Fibroblast of lung (primary cell): Measurements from ENCODE around the gene YPEL3.

Experiments
- EZH2 ChIP-seq: IDR thresholded peaks from 2 replicates; pipeline ENCODE4 v1.5.1; 2012; ENCODE audit warnings: low read length, control low read depth, mild to moderate bottlenecking; ENCODE audit errors: missing control alignments
- TF ChIP-seq, protein P1 (sequence below), 2 donors: IDR thresholded peaks in 1 of 2; conservative IDR thresholded peaks in 1 of 2; 1 replicate in 1 of 2; 2 replicates in 1 of 2; pipeline ENCODE4 v1.5.1; 2011 to 2012; ENCODE audit warnings: low read length in 2 of 2, control low read depth in 1 of 2, inconsistent platforms in 1 of 2, low read depth in 1 of 2, mild to moderate bottlenecking in 1 of 2

DNA sequence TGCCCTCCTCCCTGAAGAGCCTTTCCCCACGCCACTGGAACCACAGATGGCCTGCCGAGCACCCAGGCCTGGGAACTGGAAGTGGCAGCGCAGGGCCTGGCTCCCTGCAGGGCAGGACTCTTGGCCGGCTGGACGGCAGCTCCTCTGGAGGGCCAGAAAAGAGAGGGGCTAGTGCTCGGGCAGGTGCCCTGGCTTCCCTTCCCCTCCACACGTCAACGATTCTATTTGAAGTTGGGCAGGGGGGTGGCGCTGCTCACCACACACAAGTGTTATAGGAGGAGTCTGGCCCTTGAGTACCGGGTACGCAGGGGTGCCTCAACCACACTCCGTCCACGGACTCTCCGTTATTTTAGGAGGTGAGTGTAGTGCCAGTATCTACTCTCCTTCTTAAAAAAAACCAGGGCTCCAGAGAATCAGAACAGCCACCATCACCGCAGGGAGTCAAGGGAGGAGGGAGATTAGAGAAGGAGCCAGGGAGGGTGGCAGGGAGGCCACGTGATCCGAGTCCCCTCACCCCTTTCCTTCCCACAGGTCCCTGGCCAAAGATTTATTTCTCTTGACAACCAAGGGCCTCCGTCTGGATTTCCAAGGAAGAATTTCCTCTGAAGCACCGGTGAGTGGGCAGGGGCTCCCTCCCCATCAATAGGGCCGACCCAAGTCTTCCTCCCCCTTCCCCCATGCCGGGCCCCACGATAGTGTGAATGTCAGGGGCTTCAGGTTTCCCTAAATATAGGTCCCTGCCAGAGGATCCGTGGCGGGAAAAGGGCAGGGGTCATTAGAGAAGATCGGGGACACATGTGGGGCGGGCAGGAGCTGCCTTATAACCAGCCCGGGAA lies 31.9 kb downstream of the YPEL3 start:
- TF ChIP-seq, protein P1, sequence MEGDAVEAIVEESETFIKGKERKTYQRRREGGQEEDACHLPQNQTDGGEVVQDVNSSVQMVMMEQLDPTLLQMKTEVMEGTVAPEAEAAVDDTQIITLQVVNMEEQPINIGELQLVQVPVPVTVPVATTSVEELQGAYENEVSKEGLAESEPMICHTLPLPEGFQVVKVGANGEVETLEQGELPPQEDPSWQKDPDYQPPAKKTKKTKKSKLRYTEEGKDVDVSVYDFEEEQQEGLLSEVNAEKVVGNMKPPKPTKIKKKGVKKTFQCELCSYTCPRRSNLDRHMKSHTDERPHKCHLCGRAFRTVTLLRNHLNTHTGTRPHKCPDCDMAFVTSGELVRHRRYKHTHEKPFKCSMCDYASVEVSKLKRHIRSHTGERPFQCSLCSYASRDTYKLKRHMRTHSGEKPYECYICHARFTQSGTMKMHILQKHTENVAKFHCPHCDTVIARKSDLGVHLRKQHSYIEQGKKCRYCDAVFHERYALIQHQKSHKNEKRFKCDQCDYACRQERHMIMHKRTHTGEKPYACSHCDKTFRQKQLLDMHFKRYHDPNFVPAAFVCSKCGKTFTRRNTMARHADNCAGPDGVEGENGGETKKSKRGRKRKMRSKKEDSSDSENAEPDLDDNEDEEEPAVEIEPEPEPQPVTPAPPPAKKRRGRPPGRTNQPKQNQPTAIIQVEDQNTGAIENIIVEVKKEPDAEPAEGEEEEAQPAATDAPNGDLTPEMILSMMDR (conservative IDR thresholded peaks at IDR 0.05 in 1 of 2, IDR thresholded peaks at IDR 0.05 in 1 of 2; ENCODE audit: low read depth in 1 of 2, low read length in 2 of 2): peak; percentile 14 to 20
- TF ChIP-seq EZH2: no peak
